ENCODE results near the gene NTNG2. TPM values are rescaled to one million over a fixed set of nuclear protein-coding genes. Genes with fewer than 3 reads are reported as not detected.

NTNG2 gene
- total RNA-seq, 1 donor: 1.3 TPM

GRCh38 chr9:132175431-132175830 lies 13.6 kb downstream of the NTNG2 start:
- Histone ChIP-seq H3K27me3 (ENCODE audit: insufficient read depth, low read length) (no peaks in the 10 kb centered on the region), H3K4me1 (ENCODE audit: insufficient read depth, low read length) (no peaks in the 10 kb centered on the region), H3K4me3 (ENCODE audit: low read length) (no peak overlapping the region), H3K9me3 (ENCODE audit: low read depth, low read length) (no peaks in the 10 kb centered on the region)

- Histone ChIP-seq H3K9me3 (ENCODE audit: low read depth, low read length) (no peaks in the 10 kb centered on the region), H3K4me1 (ENCODE audit: insufficient read depth, low read length) (no peaks in the 10 kb centered on the region), H3K4me3 (ENCODE audit: low read length) (no peak overlapping the region), H3K27me3 (ENCODE audit: insufficient read depth, low read length) (no peaks in the 10 kb centered on the region)
Observed at GRCh38 chr9:132176338-132176737, 14.5 kb downstream of the NTNG2 start.

- Histone ChIP-seq H3K4me3 (ENCODE audit: low read length) (no peak overlapping the region), H3K9me3 (ENCODE audit: low read depth, low read length) (no peaks in the 10 kb centered on the region), H3K4me1 (ENCODE audit: insufficient read depth, low read length) (no peaks in the 10 kb centered on the region), H3K27me3 (ENCODE audit: insufficient read depth, low read length) (no peaks in the 10 kb centered on the region)
Observed at GRCh38 chr9:132181796-132182313, 20.0 kb downstream of the NTNG2 start.

GRCh38 chr9:132182314-132183091 lies 20.6 kb downstream of the NTNG2 start:
- H3K4me3 ChIP-seq (ENCODE audit: low read length): no peak overlapping the region
- H3K9me3 ChIP-seq (ENCODE audit: low read depth, low read length): no peaks in the 10 kb centered on the region
- no peaks in the 10 kb centered on the region for H3K4me1 ChIP-seq (ENCODE audit: insufficient read depth, low read length)
- H3K27me3 ChIP-seq (ENCODE audit: insufficient read depth, low read length): no peaks in the 10 kb centered on the region

GRCh38 chr9:132183134-132183533 lies 21.3 kb downstream of the NTNG2 start:
- Histone ChIP-seq H3K27me3 (ENCODE audit: insufficient read depth, low read length) (no peaks in the 10 kb centered on the region), H3K9me3 (ENCODE audit: low read depth, low read length) (no peaks in the 10 kb centered on the region), H3K4me3 (ENCODE audit: low read length) (no peak overlapping the region), H3K4me1 (ENCODE audit: insufficient read depth, low read length) (no peaks in the 10 kb centered on the region)

GRCh38 chr9:132183715-132184114 lies 21.9 kb downstream of the NTNG2 start:
- Histone ChIP-seq H3K4me1 (ENCODE audit: insufficient read depth, low read length) (no peaks in the 10 kb centered on the region), H3K4me3 (ENCODE audit: low read length) (no peak overlapping the region), H3K27me3 (ENCODE audit: insufficient read depth, low read length) (no peaks in the 10 kb centered on the region), H3K9me3 (ENCODE audit: low read depth, low read length) (no peaks in the 10 kb centered on the region)

GRCh38 chr9:132184124-132184523 lies 22.3 kb downstream of the NTNG2 start:
- Histone ChIP-seq H3K4me3 (ENCODE audit: low read length) (no peak overlapping the region), H3K4me1 (ENCODE audit: insufficient read depth, low read length) (no peaks in the 10 kb centered on the region), H3K9me3 (ENCODE audit: low read depth, low read length) (no peaks in the 10 kb centered on the region), H3K27me3 (ENCODE audit: insufficient read depth, low read length) (no peaks in the 10 kb centered on the region)

GRCh38 chr9:132185073-132186009 lies 23.5 kb downstream of the NTNG2 start:
- Histone ChIP-seq H3K27me3 (ENCODE audit: insufficient read depth, low read length) (no peaks in the 10 kb centered on the region), H3K4me3 (ENCODE audit: low read length) (no peak overlapping the region), H3K9me3 (ENCODE audit: low read depth, low read length) (no peaks in the 10 kb centered on the region), H3K4me1 (ENCODE audit: insufficient read depth, low read length) (no peaks in the 10 kb centered on the region)

- Histone ChIP-seq H3K27me3 (ENCODE audit: insufficient read depth, low read length) (no peaks in the 10 kb centered on the region), H3K4me1 (ENCODE audit: insufficient read depth, low read length) (no peaks in the 10 kb centered on the region), H3K4me3 (ENCODE audit: low read length) (no peak overlapping the region), H3K9me3 (ENCODE audit: low read depth, low read length) (no peaks in the 10 kb centered on the region)
Observed at GRCh38 chr9:132187121-132187620, 25.3 kb downstream of the NTNG2 start.

GRCh38 chr9:132190966-132191365 lies 29.1 kb downstream of the NTNG2 start:
- no peaks in the 10 kb centered on the region for H3K4me1 ChIP-seq (ENCODE audit: insufficient read depth, low read length)
- H3K27me3 ChIP-seq (ENCODE audit: insufficient read depth, low read length): no peaks in the 10 kb centered on the region
- H3K9me3 ChIP-seq (ENCODE audit: low read depth, low read length): no peaks in the 10 kb centered on the region
- no peak overlapping the region for H3K4me3 ChIP-seq (ENCODE audit: low read length)

GRCh38 chr9:132192728-132193127 lies 30.9 kb downstream of the NTNG2 start:
- Histone ChIP-seq H3K4me1 (ENCODE audit: insufficient read depth, low read length) (no peaks in the 10 kb centered on the region), H3K27me3 (ENCODE audit: insufficient read depth, low read length) (no peaks in the 10 kb centered on the region), H3K4me3 (ENCODE audit: low read length) (no peak overlapping the region), H3K9me3 (ENCODE audit: low read depth, low read length) (no peaks in the 10 kb centered on the region)

GRCh38 chr9:132193227-132194124 lies 31.6 kb downstream of the NTNG2 start:
- no peaks in the 10 kb centered on the region for H3K9me3 ChIP-seq (ENCODE audit: low read depth, low read length)
- no peak overlapping the region for H3K4me3 ChIP-seq (ENCODE audit: low read length)
- H3K27me3 ChIP-seq (ENCODE audit: insufficient read depth, low read length): no peaks in the 10 kb centered on the region
- H3K4me1 ChIP-seq (ENCODE audit: insufficient read depth, low read length): no peaks in the 10 kb centered on the region

GRCh38 chr9:132194508-132194907 lies 32.6 kb downstream of the NTNG2 start:
- Histone ChIP-seq H3K4me1 (ENCODE audit: insufficient read depth, low read length) (no peaks in the 10 kb centered on the region), H3K27me3 (ENCODE audit: insufficient read depth, low read length) (no peaks in the 10 kb centered on the region), H3K9me3 (ENCODE audit: low read depth, low read length) (no peaks in the 10 kb centered on the region), H3K4me3 (ENCODE audit: low read length) (no peak overlapping the region)

GRCh38 chr9:132197315-132197714 lies 35.5 kb downstream of the NTNG2 start:
- H3K27me3 ChIP-seq (ENCODE audit: insufficient read depth, low read length): no peaks in the 10 kb centered on the region
- no peaks in the 10 kb centered on the region for H3K9me3 ChIP-seq (ENCODE audit: low read depth, low read length)
- no peaks in the 10 kb centered on the region for H3K4me1 ChIP-seq (ENCODE audit: insufficient read depth, low read length)
- no peak overlapping the region for H3K4me3 ChIP-seq (ENCODE audit: low read length)
